GM06990 (cell line): Measurements from ENCODE around the gene ADARB2.

Experiments
- DNase-seq: peaks from one replicate; pipeline ENCODE4 v3.0.0-alpha.2; 2011; ENCODE audit not compliant: insufficient read length; ENCODE audit errors: extremely low read depth
- H3K27me3 ChIP-seq: replicated peaks from 2 replicates; pipeline ENCODE4 v1.6.0; 2011; ENCODE audit warnings: low read length; ENCODE audit not compliant: control insufficient read depth, insufficient read depth
- H3K36me3 ChIP-seq: 2 replicates; pipeline ENCODE4 v1.5.1; 2011; ENCODE audit warnings: low read length; ENCODE audit not compliant: control insufficient read depth, insufficient read depth
- H3K4me3 ChIP-seq: replicated peaks from 2 replicates; pipeline ENCODE4 v1.5.1; 2011; ENCODE audit warnings: low read depth, mild to moderate bottlenecking, control low read depth, low read length
- TF ChIP-seq, protein P1 (sequence below): IDR thresholded peaks from 2 replicates; pipeline ENCODE4 v1.5.1; 2011; ENCODE audit warnings: low read length, control low read depth, mild to moderate bottlenecking, inconsistent platforms; ENCODE audit not compliant: insufficient read depth, poor library complexity, severe bottlenecking

Gene ADARB2

DNA sequence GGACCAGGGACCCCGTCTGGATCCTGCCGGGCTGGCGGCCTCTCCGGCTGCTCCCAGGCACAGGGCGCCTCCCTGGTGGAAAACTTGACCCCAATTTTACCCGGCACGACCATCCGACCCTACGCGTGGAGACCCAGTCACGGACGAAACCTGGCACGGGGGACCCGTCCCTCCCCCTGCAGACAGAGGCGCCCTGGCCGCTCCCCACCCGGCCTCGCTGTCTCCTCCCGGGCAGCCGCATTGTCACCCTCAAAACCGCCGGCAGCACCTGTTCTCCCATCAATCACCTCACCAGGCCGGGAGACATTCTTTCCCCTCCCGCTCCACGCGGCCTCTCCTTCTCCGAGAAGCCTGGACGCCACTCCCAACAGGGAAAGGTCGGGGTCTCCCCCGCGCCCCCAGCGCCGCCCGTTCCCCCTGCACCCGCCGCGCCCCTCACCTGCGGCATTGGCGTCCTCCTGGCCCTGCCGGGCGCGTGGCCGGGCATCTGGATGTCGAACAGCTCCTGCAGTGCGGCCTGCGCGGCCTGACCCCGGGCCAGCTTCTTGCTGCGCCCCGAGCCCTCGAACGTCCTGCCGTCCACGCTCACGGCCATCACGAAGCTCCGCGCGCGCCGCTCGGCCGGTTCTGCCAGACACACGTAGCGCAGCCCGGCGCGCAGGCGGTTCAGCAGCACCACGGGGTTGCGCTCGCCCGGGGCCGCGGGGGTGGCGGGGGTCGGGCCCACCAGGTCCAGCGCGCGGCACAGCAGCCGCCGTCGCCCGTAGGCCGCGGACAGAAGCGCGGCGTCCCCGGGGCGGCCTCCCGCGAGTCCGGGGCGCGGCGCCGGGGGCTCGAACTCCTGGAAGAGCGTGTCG, 374.5 kb downstream of the ADARB2 start:
- Histone ChIP-seq H3K27me3 (no peaks in the 10 kb centered on the region), H3K4me3 (no peak overlapping the region), H3K36me3 (no peaks in the 10 kb centered on the region)
- DNase-seq = no peak
- TF ChIP-seq, protein P1, sequence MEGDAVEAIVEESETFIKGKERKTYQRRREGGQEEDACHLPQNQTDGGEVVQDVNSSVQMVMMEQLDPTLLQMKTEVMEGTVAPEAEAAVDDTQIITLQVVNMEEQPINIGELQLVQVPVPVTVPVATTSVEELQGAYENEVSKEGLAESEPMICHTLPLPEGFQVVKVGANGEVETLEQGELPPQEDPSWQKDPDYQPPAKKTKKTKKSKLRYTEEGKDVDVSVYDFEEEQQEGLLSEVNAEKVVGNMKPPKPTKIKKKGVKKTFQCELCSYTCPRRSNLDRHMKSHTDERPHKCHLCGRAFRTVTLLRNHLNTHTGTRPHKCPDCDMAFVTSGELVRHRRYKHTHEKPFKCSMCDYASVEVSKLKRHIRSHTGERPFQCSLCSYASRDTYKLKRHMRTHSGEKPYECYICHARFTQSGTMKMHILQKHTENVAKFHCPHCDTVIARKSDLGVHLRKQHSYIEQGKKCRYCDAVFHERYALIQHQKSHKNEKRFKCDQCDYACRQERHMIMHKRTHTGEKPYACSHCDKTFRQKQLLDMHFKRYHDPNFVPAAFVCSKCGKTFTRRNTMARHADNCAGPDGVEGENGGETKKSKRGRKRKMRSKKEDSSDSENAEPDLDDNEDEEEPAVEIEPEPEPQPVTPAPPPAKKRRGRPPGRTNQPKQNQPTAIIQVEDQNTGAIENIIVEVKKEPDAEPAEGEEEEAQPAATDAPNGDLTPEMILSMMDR = no peak

DNA sequence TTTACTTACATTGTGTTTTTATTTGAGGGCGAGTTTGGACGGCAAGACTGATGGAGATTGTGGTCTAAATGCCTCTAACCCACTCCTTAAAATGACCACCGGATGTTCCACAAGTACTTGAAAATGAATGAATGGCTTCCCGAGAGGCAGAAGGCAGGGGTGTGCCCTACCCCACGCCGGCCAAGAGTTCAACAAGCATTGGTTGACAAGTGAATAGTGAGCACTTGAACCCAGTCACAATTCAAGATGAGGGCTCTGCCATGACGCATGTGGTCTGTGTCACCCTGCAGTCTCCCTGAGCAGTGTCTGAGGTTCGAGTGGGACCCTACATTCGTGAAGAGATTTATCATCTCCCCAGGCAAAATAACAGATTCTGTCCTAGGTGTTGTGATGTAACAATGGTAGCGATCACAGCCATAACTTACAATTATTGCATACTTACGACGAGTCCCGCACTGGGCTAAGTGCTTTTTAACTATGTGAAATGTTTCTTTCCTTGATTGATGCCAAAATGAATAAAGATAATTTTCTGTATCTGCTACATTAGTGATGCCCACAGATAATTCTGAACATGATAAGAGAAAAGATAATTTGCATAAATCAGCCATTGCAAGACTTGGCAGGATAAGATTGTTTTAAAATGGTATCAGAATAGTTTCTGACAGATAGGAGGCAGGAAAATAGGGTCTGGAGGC, 375.8 kb downstream of the ADARB2 start:
- no peak overlapping the region for H3K4me3 ChIP-seq
- H3K27me3 ChIP-seq = no peaks in the 10 kb centered on the region; the same call in 1 of the 2 replicates
- no peak for DNase-seq
- TF ChIP-seq, protein P1 = no peak
- H3K36me3 ChIP-seq = no peaks in the 10 kb centered on the region

DNA sequence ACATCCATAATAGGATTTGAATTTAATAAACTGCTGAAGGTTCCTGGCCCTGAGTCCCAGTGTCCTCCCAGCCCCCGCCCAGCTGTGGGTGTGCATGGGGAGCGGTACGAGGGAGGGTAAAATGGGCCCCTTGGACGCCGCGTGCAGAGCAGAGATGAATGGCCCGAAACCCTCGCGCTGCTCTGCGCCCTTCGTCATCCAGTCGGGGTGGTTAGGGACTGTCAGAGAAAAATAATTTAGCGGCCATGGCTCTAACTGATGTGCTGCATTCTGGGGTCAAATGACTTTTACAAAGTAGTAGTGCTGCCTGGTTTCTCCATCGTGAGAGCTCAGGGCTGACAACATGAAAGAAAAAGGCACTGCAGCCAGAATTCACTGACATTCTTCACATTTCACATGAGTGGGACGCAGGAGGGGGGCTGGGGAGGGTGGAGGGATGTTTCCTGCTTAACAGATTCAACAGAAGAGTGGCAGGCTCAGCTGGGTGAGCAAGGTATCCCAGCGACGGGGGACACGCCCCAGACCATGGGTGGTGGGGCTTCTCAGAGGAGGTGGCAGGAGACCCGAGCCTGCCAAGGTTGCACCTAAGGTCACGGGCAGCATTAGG, 376.7 kb downstream of the ADARB2 start:
- no peak for DNase-seq
- H3K36me3 ChIP-seq = no peaks in the 10 kb centered on the region
- no peak overlapping the region for H3K4me3 ChIP-seq
- H3K27me3 ChIP-seq = no peaks in the 10 kb centered on the region; the same call in 1 of the 2 replicates
- TF ChIP-seq, protein P1 = no peak

DNA sequence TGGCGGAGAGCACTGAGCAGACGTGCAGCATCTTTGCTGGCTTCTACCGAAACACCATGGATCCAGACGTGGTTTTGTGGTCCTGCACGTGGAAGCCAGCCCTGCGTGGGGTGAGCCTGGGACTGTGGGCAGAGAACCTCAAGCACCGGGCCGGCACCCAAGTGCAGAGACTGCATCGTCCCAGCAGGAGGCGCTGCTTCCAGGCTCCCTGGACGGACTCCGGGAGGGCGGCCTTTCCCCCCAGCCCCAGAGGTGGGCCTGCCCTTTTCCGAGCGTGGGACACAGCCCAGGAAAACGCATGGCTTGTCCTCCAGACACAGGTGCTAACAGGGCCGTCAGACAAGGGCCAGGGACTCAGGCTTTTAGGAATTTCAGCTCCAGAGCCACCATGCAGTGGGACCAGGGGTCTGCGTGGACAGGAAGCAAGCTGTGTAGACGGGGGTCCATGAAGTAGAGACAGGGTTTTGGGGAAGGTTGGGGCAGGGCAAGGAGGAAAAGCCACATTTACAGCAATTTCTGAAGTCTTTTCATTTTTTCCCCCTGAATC, 377.2 kb downstream of the ADARB2 start:
- no peaks in the 10 kb centered on the region for H3K36me3 ChIP-seq
- TF ChIP-seq, protein P1 = no peak
- H3K4me3 ChIP-seq = no peak overlapping the region
- no peaks in the 10 kb centered on the region; the same call in none of the 2 replicates for H3K27me3 ChIP-seq
- no peak for DNase-seq

DNA sequence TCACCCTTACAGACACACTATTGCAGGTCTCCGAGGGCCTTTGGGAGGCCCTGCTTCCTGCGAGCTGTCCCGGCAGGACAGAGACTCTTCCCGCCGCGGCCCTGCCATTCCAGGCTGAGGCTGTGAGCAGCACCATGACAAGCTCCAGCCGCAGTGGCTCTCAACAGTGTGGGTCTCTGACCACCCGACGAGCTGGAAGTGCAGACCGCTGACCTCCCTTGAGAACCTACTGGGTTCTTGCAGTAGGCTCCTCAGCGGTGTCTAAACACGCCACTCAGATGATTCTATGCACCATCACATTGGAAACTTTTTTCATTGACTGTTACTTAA, 377.7 kb downstream of the ADARB2 start:
- Histone ChIP-seq H3K36me3 (no peaks in the 10 kb centered on the region), H3K4me3 (no peak overlapping the region), H3K27me3 (no peaks in the 10 kb centered on the region; the same call in none of the 2 replicates)
- DNase-seq = no peak
- TF ChIP-seq, protein P1 = no peak
